Peyer's patch (tissue), 4 donors: ENCODE measurements around the gene SPAG7. TPM values are rescaled to one million over a fixed set of nuclear protein-coding genes. Genes with fewer than 3 reads are reported as not detected.
A peak's percentile ranks its signal among the peaks of the same experiment; 100 is the strongest.

Experiments used
- DNase-seq, 3 donors: peaks; one replicate each; pipeline ENCODE4 v3.0.0-alpha.2; 2017 to 2019
- H3K27ac ChIP-seq, 4 donors: fragments of 200-600 bp; sonication (generic); one replicate each; pipeline ENCODE4 v1.5.1; 2016 to 2019
- H3K27me3 ChIP-seq, 2 donors: fragments of 200-600 bp; sonication (generic); one replicate each; pipeline ENCODE4 v1.5.1; 2019
- H3K36me3 ChIP-seq, 3 donors: fragments of 200-600 bp; sonication (generic); one replicate each; pipeline ENCODE4 v1.5.1; 2016 to 2019
- H3K4me1 ChIP-seq, 4 donors: fragments of 200-600 bp; sonication (generic); one replicate each; pipeline ENCODE4 v1.5.1; 2016 to 2019
- H3K4me3 ChIP-seq, 4 donors: fragments of 200-600 bp; sonication (generic); 1 replicate in 3 of 4; 2 replicates in 1 of 4; pipeline ENCODE4 v1.5.1; 2016 to 2019; ENCODE audit warnings: mild to moderate bottlenecking in 1 of 4
- H3K9me3 ChIP-seq, 4 donors: fragments of 200-600 bp; sonication (generic); one replicate each; pipeline ENCODE4 v1.5.1; 2016 to 2019; ENCODE audit warnings: mild to moderate bottlenecking in 1 of 4
- CTCF ChIP-seq, 6 experiments: fragments of 450-650 bp in 4 of 6; fragments of 200-600 bp in 2 of 6; sonication (generic) in 1 of 6; IDR thresholded peaks; one replicate each; pipeline ENCODE4 v1.5.1; 2017 to 2019; ENCODE audit warnings: antibody characterized with exemption in 6 of 6, mild to moderate bottlenecking in 3 of 6, moderate library complexity in 1 of 6
- POLR2A ChIP-seq, 2 donors: fragments of 450-650 bp; IDR thresholded peaks; one replicate each; pipeline ENCODE4 v1.5.1; 2017; ENCODE audit warnings: antibody characterized with exemption in 2 of 2, mild to moderate bottlenecking in 2 of 2, moderate library complexity in 2 of 2
- total RNA-seq, 4 donors: library from RNA; depleted of rRNA; stranded (reverse); fragments of >200 nt; gene quantifications; one replicate each; pipeline ENCODE4 v1.1.0, GENCODE V29; 2016

SPAG7 gene
- total RNA-seq, 4 donors from 2014 or later, result 34.2 to 85.0 (median 48.9) TPM

- TF ChIP-seq POLR2A (IDR thresholded peaks at IDR 0.05), result no peak
- TF ChIP-seq CTCF (IDR thresholded peaks at IDR 0.05), result no peak
- Histone ChIP-seq H3K27ac (no peak overlapping the region), H3K36me3 (peaks cover 0 to 55% (median 0%) of the 10 kb centered on the region in 3 donors), H3K27me3 (no peaks in the 10 kb centered on the region), H3K9me3 (no peaks in the 10 kb centered on the region), H3K4me3 (no peak overlapping the region), H3K4me1 (peaks cover 0 to 24% (median 8%) of the 10 kb centered on the region in 4 donors)
- DNase-seq, result no peak
These were observed 5.1 kb upstream of the SPAG7 start for GRCh38 chr17:4972752-4973151.

GRCh38 chr17:4972322-4972721 is 4.7 kb upstream of the SPAG7 start:
- TF ChIP-seq CTCF (IDR thresholded peaks at IDR 0.05), result no peak
- H3K9me3 ChIP-seq, result no peaks in the 10 kb centered on the region
- no peak overlapping the region for H3K4me3 ChIP-seq
- H3K27me3 ChIP-seq, result no peaks in the 10 kb centered on the region
- DNase-seq, result no peak
- no peak overlapping the region for H3K27ac ChIP-seq
- peaks cover 0 to 51% (median 0%) of the 10 kb centered on the region in 3 donors for H3K36me3 ChIP-seq
- H3K4me1 ChIP-seq, result peaks cover 0 to 24% (median 8%) of the 10 kb centered on the region in 4 donors

- Histone ChIP-seq H3K4me3 (no peak overlapping the region), H3K27me3 (no peaks in the 10 kb centered on the region), H3K9me3 (no peaks in the 10 kb centered on the region), H3K27ac (no peak overlapping the region), H3K36me3 (peaks cover 0 to 46% (median 0%) of the 10 kb centered on the region in 3 donors), H3K4me1 (peaks cover 0 to 24% (median 8%) of the 10 kb centered on the region in 4 donors)
- TF ChIP-seq POLR2A (IDR thresholded peaks at IDR 0.05), result no peak
- no peak for TF ChIP-seq CTCF (IDR thresholded peaks at IDR 0.05)
- no peak for DNase-seq
These were observed 4.2 kb upstream of the SPAG7 start for GRCh38 chr17:4971826-4972225.

GRCh38 chr17:4970273-4970672 is 2.7 kb upstream of the SPAG7 start:
- H3K9me3 ChIP-seq, result no peaks in the 10 kb centered on the region
- TF ChIP-seq CTCF (IDR thresholded peaks at IDR 0.05), result no peak
- no peak for TF ChIP-seq POLR2A (IDR thresholded peaks at IDR 0.05)
- H3K4me1 ChIP-seq, result peaks cover 0 to 36% (median 10%) of the 10 kb centered on the region in 4 donors
- no peak overlapping the region for H3K4me3 ChIP-seq
- H3K27ac ChIP-seq, result peak overlapping the region in 2 of 4 donors; percentile 91 to 97
- DNase-seq, result no peak
- peaks cover 0 to 40% (median 0%) of the 10 kb centered on the region in 3 donors for H3K36me3 ChIP-seq
- no peaks in the 10 kb centered on the region for H3K27me3 ChIP-seq

- Histone ChIP-seq H3K36me3 (peaks cover 0 to 40% (median 0%) of the 10 kb centered on the region in 3 donors), H3K4me3 (no peak overlapping the region)
These were observed 2.0 kb upstream of the SPAG7 start for GRCh38 chr17:4969551-4970173.

More at GRCh38 chr17:4969551-4970173, 2.0 kb upstream of the SPAG7 start:
- DNase-seq, result no peak
- Histone ChIP-seq H3K27me3 (no peaks in the 10 kb centered on the region), H3K9me3 (no peaks in the 10 kb centered on the region), H3K27ac (peak overlapping the region in 3 of 4 donors; percentile 91 to 97 (median 93)), H3K4me1 (peaks cover 0 to 36% (median 10%) of the 10 kb centered on the region in 4 donors)
- no peak for TF ChIP-seq CTCF (IDR thresholded peaks at IDR 0.05)
- TF ChIP-seq POLR2A (IDR thresholded peaks at IDR 0.05), result no peak
